ENCODE results near the gene CCDC88B.

CCDC88B gene

DNA sequence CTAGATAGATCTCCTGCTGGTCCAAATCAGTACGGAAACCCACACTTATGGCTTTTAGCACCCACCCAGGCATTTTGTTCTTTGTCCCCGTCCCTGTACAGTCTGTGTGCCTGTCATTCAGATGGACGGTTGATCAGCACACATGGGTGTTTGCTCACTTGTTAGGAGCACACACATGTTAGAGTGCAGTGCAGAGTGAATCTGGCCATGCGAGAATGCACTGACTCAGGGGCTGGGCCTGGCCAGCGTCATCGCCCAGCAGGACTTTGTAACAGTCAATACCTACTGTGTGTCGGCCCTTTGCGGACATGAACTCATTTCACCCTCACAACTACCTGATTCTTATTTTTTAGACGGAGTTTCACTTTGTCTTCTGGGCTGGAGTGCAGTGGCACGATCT, 22.3 kb downstream of the CCDC88B start:
- no peak for DNase-seq (ENCODE audit: low read depth, low spot score)

DNA sequence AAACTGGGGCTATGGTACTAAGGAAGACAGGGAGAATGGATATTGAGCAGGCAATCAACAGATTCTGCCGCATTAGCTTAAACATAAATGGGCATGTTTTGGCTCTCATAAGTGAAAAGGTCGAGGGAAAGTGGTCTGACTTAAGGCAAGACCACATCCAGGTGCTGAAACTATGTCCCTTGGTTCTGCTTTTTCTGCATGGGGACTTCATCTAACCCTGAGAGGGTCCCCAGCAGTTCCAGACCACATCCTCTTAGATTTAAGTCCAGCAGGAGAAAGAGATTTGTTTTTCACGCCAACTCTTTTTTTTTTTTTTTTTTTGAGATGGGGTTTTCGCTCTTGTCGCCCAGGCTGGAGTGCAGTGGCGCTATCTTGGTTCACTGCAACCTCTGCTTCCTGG, 24.4 kb downstream of the CCDC88B start:
- DNase-seq (ENCODE audit: low read depth, low spot score) = no peak

DNA sequence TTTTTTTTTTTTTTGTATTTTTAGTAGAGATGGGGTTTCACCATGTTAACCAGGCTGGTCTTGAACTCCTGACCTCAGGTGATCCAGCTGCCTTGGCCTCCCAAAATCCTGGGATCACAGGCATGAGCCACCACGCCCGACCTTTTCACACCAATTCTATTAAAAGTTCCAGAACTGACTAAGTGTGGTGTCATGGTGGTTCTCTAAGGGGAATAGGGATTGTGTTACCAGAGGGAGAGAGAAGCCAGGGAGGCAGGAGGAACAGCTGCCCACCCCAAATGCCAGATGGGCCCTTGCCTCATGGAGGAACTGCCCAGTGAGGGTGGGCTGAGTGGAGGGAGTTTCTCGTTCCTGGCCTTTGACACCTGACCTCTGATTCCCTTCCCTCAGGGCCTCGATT, 24.9 kb downstream of the CCDC88B start:
- no peak for DNase-seq (ENCODE audit: low read depth, low spot score)

DNA sequence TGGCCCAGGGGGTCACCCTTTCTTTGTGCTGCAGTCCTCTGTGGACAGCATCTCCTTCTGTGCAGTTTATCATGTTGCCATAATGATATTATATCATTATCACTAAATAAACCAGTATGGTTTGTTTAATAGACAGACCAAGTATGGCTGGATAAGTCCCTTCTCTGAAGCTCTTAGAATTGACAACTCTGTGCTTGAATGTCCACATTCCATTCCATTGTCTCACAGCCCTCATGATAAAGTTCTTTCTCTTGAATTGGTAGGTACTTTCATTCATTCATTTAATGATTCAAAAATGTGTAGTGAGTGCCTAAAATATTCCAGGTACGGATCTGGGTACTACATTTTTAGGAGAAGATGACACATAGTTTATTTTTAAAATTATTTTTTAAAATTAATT, 26.7 kb downstream of the CCDC88B start:
- no peak for DNase-seq (ENCODE audit: low read depth, low spot score)

DNA sequence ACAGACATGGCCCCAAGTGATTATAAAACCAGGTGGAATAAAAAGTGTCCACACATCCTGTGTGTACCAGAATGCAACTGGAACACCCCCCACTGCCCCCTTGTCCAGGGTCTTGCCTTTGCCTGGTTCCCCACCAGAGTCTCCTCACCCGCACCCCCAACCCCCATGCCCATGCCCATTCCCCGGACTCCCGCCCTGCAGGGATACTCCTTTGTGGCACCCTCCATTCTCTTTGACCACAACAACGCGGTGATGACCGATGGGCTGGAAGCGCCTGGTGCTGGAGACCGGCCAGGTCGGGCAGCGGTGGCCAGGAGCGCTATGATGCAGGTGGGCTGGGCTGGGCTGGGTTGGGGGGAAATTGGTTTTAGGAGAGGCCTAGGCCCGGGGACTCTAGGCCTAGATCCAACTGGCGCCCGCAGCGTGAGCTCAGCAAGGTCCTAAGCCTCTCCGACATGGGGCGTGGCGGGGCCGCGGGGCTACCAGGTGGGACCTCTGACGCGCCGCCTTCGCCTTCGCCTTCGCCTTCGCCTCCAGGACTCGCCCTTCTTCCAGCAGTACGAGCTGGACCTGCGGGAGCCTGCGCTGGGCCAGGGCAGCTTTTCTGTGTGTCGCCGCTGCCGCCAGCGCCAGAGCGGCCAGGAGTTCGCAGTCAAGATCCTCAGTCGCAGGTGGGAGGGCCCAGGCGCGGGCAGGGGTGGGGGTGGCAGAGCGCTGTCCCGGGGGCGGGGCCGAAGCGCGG, 28.1 kb downstream of the CCDC88B start:
- no peak for DNase-seq (ENCODE audit: low read depth, low spot score)

DNA sequence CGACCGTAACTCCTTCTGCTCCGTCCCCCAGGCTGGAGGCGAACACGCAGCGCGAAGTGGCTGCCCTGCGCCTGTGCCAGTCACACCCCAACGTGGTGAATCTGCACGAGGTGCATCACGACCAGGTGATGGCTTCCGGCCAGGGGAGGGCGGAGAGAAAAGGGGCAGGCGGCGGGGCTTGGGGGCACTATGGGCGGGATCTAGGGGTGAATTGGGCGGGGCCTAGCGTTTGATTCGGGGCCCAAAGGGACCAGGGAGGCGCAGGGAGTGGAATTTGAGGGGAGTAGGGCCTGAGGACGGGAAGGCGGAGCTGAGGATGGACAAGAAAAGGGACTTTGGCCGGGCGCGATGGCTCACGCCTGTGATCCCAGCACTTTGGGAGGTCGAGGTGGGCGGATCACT, 28.7 kb downstream of the CCDC88B start:
- no peak for DNase-seq (ENCODE audit: low read depth, low spot score)

DNA sequence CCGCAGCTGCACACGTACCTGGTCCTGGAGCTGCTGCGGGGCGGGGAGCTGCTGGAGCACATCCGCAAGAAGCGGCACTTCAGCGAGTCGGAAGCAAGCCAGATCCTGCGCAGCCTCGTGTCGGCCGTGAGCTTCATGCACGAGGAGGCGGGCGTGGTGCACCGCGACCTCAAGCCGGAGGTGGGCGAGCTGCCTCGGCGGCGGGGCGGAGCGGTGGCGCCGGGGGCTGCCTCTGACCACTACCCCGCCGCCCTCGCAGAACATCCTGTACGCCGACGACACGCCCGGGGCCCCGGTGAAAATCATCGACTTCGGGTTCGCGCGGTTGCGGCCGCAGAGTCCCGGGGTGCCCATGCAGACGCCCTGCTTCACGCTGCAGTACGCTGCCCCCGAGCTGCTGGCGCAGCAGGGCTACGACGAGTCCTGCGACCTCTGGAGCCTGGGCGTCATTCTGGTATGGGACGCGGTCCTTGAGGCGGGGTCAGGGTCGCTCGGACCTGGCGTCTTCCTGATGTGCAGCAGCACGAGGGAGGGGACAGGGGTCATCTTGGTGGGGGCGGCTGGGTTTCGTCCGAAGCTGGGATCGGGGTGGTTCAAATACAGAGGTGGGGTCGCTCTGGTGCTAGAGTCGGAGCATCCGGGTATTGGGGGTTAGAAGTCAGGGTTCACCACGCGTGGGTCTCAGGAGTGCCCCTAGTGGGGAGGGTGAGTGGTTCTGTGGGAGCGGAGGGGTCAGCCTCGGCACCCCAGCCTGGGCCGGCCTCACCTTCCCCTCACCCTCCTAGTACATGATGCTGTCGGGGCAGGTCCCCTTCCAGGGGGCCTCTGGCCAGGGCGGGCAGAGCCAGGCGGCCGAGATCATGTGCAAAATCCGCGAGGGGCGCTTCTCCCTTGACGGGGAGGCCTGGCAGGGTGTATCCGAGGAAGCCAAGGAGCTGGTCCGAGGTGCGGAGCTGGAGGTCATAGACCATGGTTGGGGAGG, 29.7 kb downstream of the CCDC88B start:
- DNase-seq (ENCODE audit: low read depth, low spot score) = no peak

DNA sequence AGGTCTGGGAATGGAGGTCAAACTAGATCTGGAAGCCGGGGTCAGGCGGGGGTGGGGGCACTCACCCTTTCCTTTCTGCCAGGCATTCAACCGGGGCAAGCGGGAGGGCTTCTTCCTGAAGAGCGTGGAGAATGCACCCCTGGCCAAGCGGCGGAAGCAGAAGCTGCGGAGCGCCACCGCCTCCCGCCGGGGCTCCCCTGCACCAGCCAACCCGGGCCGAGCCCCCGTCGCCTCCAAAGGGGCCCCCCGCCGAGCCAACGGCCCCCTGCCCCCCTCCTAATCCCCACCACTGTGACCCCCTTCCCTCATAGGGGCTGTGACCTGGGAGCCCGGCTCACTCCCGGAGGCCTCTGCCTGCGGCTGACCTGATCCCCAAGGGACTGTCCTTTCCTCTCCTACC, 31.2 kb downstream of the CCDC88B start:
- no peak for DNase-seq (ENCODE audit: low read depth, low spot score)

DNA sequence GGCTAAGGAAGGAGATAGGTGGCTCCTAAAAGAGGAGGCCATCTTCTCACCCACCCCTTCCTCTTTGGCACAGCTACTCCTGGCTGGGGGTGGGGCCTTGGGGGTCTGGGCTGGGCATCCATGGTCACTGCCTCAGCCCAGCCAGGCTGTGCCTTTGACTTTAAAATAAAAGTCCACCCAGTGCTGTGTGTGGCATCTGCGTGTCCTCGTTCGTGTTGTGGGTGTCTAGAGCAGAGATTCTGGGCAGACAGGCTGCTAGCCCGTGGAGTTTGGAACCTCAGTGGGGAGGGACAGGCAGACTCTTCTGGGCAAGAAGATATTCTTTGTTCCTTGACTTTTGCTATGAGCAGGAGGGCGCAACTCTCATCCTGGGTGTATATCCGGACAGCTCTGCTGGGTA, 32.0 kb downstream of the CCDC88B start:
- DNase-seq (ENCODE audit: low read depth, low spot score) = no peak

DNA sequence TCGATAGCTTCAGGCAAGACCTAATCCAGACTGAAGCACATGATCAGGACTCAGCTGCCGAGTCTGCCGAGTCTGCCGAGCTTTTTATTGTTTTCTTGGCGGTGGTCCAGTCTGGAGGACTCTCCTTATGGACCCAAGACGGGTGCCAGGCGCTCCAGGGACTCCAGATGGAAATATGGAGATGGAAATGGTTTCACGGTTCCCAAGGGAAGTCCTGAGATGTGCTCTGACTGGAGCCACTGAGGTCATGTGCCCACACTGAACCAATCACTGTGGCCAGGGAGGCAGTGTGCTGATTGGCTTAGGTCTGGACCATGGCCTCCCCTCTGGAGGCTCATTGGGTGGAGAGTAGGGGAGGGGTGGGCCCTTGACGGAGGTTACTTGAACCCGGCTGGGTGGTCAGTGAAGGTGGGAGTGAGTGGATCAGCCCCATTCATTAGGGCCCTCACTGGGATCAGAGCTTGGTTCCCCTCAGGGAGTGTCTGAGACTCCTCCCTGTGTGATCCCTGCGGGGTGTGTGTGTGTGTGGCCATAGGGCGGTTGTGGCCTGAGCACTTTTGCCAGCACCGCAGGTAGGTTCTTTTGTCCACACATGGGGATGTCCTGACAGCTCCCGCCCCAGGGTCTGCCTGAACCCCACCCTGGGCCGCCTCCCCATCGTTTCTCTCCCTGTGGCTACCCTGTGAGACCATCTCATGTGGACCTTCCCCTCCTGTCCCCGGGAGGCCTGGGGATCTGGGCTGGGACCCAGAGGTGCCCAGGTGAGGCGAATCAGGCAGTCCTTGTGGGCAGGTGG, 33.0 kb downstream of the CCDC88B start:
- DNase-seq (ENCODE audit: low read depth, low spot score) = no peak

DNA sequence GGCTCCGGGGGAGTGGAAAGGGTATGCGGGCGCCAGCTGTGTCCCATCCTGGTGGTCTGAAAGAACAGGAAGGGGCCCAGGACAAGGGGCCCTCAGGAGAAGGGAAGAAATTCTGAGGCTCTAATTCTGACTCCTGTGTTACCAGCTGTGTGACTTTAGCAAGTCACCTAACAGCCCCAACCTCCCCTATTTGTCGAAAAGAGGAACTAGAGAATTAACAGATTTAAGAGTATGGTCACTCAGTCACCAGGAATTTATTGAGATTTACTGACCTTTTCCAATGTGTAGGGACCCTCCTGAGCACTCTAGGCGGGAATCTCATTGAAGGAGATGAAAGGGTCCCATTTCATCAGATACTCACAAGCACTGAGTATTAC, 33.6 kb downstream of the CCDC88B start:
- no peak for DNase-seq (ENCODE audit: low read depth, low spot score)

DNA sequence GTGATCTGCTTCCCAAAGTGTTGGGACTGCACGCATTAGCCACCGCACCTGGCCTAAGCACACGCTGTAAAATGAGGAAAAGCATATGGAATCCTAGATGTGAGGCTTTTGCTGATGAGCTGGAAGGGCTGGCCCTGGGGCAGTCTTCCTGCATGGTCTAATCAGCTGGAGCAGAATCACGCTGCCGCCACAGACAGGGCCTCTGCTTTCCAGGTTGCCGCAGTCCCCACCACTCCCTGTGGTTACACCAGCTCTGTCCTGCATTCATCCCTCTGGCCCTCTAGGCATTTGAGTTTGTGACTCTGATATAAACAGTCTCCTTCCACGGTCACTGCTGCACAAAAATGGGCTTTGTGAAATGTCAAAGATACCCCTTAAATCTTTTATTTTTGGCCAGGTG, 36.1 kb downstream of the CCDC88B start:
- DNase-seq (ENCODE audit: low read depth, low spot score) = no peak

DNA sequence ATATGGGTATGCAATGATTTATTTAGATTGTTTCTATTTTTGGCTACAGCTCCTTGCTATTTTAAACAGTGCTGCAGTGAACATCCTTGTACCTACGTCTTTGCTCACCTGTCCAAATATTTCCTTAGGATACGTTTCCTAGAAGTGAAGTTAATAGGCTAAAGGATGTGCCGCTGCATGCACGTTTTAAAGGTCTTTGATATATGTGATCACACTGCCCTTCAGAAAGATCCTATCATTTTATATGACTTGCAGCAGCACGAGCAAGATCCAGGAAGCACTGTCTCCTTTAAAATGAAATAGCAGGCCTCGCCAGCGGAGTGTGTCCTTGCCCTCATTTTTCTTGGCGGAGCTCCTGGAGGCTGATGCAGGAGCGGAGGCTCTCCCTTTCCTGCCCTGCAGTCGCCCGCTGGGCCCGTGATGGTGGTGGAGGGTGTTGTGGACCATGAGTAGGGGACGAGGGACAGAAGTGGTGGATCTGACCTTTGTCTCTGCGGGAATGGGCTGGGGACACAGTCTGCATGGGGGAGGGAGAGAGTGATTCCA, 38.4 kb downstream of the CCDC88B start:
- no peak for DNase-seq (ENCODE audit: low read depth, low spot score)

DNA sequence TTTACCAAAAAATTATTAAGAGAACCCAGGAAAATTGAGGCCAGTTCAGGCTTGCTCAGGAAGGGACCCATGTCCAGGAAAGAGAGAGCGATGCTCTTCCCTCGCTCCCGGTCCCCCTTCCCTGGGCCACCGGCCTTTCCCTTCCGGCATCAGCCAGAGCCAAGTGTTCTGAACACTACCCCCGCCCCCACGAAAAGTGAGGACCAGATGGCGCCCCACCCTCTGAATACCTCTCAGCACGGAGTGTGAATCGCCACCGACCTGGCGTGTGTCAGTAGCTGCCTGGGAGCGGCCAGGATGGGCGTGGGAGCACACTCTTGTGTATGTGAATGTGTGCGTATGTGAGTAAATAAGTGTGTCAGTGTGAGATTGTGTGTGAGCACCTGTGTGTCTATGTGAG, 39.2 kb downstream of the CCDC88B start:
- DNase-seq (ENCODE audit: low read depth, low spot score) = no peak

DNA sequence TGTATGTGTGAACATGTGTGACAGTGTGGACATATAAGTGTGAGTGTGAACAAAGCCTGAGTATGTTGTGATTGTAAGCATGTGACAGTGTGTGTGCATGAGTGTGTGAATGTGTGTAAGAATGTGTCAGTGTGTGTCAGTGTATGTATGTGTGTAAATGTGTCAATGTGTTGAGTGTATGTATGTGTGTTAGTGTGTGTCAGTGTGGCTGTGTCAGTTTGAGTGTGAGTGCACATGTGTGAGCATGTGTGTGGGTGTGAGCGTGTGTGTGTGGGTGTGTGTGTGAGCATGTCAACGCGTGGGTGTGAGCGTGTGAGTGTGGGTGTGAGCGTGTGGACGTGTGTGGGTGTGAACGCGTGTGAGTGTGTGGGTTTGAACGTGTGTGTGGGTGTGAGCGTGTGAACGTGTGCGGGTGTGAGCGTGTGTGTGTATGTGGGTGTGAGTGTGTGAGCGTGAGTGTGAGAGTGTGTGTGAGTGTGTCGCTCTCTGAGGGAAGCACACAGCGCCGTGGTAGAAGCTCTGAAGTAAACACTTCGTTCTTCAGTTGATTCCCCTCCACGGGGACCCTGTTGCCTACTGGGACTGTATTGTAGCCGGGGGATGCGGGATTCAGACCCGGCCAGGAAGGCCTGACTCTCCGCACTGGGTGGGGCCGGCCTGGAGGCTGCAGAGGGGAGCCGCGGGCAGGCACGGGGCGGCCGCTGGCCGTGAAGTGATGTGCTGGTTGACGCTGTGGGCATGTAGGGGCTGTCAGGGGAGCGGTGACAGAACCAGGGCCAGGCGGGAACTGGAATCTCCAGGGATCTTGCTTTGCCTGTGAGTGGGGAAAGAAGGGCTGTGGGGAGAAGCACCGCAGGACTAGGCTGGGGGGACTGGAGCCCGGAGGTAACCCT, 40.1 kb downstream of the CCDC88B start:
- DNase-seq (ENCODE audit: low read depth, low spot score) = no peak

DNA sequence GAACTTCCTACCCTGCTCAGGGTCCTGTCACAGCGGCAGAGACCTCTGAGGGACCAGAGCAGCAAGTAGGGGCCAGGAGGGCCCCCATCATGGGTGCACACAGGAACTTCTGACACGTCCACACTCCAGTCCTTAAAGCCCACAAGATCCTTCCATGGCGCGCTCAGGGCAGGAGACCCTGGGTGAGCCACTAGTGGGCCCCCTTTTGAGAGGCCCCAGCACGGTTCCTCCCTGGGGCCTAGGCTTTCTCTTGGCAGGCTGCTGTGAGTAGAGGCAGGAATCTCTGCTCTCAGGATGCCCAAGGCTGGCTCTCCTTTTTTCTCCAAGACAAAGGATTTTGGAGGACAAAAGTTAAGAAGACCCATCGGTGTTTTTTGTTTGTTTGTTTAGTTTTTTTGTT, 41.3 kb downstream of the CCDC88B start:
- DNase-seq (ENCODE audit: low read depth, low spot score) = no peak

DNA sequence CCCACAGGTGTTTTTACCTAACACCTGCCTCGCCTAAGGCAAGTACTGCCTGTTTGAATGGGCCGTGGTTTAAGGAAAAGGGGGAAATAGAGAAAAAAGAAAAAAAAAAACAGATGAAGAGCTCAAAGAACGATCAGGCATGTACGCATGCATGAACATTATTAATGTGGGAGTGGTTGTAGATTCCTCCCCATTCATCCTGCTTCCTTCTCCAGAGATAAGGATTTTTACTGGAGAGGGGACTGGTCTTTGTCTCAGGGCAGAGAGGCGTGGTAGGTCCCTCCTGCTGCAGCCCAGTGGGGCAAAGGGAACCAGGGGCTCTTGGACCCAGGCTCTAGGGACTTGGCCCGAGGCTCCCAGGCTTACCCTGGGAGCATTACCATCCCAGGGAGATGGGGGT, 42.0 kb downstream of the CCDC88B start:
- DNase-seq (ENCODE audit: low read depth, low spot score) = no peak

DNA sequence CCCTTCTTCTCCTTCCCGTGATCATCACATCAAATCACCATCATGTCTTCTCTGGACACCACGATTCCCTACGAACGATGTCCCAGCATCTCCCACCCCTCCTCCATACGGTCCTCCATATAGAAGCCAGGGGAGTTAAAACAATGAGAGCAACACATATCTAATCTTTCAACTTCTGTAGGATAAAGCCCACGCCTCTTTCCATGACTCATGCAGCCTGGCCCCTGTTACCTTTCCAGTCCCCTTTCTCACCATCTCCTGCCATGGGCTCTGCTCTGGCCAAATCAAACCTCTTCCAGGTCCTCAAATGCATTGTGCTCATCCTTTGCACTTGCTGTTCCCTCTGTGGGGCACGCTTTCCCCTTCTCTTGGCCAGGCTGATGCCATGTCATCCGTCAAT, 42.6 kb downstream of the CCDC88B start:
- no peak for DNase-seq (ENCODE audit: low read depth, low spot score)

DNA sequence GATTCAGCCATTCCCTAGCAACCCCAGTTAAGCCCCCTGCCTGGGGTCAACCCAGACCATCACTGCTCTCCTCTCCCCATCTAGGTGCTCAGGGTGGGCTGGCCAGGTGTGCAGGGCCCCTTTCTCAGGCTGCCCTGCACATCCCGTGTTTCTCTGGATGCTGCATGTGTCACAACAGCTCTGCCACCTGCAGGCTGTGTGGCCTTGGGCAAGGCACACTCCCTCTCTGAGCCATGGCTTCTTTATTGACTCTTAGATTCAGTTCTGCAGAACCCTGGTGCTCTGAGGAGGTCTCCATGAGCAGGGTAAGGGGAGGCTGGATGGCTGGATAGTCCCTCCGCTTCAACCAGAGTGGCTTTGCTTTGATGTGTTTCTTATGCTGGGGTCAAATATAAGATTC, 43.6 kb downstream of the CCDC88B start:
- DNase-seq (ENCODE audit: low read depth, low spot score) = no peak

DNA sequence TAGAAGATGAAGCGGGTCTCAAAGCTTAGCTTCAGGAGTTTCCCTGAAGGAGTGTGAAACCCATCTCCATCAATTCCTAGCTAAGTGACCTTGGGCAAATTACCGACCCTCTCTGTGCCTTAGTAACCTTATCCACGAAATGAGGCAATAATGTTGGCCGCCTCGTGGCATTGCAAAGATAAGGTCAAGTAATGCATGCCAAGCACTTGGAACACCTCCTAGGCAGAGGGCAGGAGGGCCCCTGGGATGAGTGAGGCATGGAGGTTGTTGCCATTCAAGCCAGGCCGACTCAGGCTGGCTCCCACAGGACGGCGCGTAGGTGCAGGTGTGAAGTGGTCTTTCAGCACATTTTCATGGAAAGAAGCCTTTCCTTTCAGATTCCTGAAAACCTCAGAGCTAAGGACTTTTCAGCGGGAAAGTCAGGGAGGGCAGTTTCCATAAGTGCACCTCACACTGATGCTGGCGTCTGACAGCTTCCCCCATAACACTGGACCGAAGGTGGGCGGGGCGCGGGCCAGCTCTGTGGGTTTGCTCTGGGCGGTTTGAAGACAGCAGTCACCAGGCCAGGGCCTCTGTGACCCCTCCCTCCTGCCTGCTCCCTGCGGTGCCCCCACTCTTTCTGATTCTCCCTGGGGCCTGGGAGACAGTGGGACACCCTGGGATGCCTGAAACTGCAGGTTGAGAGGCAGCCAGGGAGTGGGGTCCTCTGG, 44.2 kb downstream of the CCDC88B start:
- no peak for DNase-seq (ENCODE audit: low read depth, low spot score)
